Measurements from ENCODE around the gene GLI2.
A peak's percentile ranks its signal among the peaks of the same experiment; 100 is the strongest.

The GLI2 gene

GRCh38 chr2:120750488-120751210 is 15.0 kb downstream of the GLI2 start:
- TF ChIP-seq ZNF384 (IDR thresholded peaks at IDR 0.05) (no peak), TARDBP (IDR thresholded peaks at IDR 0.05) (no peak), CTBP1 (IDR thresholded peaks at IDR 0.05; ENCODE audit: borderline replicate concordance) (no peak)
- no peak for DNase-seq (ENCODE audit: extremely low spot score)
- POLR2A ChIA-PET: interaction anchor here (1.4 kb wide), 1 partner anchor 9 kb away, joined by 4 read pairs; no protein-coding TSS in a partner anchor
- CTCF ChIA-PET: interaction anchor here (1.6 kb wide), 1 partner anchor 8 kb away, joined by 4 read pairs; no protein-coding TSS in a partner anchor

DNA sequence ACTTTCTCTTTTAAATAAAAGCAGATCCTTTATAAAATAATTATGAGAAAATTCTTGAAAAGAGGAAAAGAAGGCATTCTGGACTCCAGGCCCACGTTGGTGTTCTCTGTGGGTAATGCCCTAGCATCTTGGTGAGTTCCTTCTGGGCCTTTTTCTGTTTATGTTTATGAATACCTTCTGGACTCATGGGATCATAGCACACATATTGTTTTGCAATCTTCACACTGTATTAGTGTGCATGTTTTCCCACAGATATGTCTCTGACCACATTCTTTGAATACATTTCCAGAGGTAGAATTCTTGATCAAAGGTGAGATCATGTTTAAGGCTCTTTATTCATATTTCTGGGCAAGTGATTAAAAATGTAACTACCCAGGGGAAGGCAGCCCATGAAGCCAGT is 15.9 kb downstream of the GLI2 start:
- POLR2A ChIA-PET: no interaction called here
- TF ChIP-seq HDGF (IDR thresholded peaks at IDR 0.05; ENCODE audit: borderline replicate concordance) (no peak), LEF1 (IDR thresholded peaks at IDR 0.05; ENCODE audit: borderline replicate concordance) (no peak), L3MBTL2 (conservative IDR thresholded peaks at IDR 0.05) (no peak), CTBP1 (IDR thresholded peaks at IDR 0.05; ENCODE audit: borderline replicate concordance) (no peak), TARDBP (IDR thresholded peaks at IDR 0.05) (no peak), ELF4 (IDR thresholded peaks at IDR 0.05) (no peak), SUZ12 (IDR thresholded peaks at IDR 0.05) (no peak), FOXK2 (IDR thresholded peaks at IDR 0.05) (no peak), FOXM1 (IDR thresholded peaks at IDR 0.05; ENCODE audit: borderline replicate concordance) (no peak), SP1 (IDR thresholded peaks at IDR 0.05) (no peak), FOXA1 (IDR thresholded peaks at IDR 0.05) (no peak)

DNA sequence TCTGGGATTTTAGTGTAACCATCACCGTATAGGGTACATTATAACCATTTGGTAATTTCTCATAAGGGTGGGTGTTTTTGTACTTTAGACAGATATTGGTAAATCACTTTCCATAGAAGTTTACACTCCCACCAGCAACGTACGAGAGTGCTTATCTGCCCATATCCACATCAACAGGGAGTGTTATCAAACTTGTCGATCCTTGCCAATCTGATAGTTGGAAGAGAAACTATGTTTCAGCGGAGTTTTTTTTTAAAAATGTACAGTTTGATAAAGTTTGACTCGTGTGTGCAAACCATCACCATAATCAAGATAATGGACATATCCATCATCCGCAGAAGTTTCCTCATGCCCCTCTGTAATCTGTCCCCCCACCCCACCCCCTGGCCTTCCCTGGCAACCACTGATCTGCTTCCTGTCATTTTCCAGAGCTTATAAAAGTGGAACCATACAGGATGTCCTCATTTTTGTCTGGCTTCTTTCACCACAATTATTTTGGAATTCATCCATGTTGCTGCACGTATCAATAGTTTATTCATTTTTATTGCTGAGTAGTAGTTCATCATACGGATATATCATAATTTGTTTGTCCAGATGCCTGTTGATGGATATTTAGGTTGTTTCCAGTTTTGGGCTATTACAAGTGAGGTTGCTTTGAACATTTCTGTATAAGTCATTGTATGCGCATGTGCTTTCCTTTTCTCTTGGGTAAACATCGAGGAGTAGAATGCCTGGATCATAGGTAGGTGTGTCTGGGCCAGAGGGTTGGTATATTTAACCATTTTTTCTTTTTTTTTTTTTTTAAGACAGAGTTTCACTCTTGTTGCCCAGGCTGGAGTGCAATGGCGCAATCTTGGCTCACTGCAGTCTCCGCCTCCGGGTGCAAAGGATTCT is 18.6 kb downstream of the GLI2 start:
- CTCF ChIA-PET: interaction anchor here (0.6 to 1.5 kb wide), 2 partner anchors 125 to 406 kb away, joined by 3 to 9 read pairs; no protein-coding TSS in a partner anchor
- POLR2A ChIA-PET: interaction anchor here (1.1 kb wide), 1 partner anchor 14 kb away, joined by 3 read pairs; no protein-coding TSS in a partner anchor

More for the DNA sequence above, 15.9 kb downstream of the GLI2 start:
- CTCF ChIA-PET: no interaction called here
- DNase-seq (ENCODE audit: extremely low spot score): no peak

GRCh38 chr2:120758181-120759144 is 22.8 kb downstream of the GLI2 start:
- ChIA-PET CTCF (interaction anchor here (0.6 to 1.4 kb wide), 5 partner anchors 9 to 187 kb away, joined by 3 to 4 read pairs (median 4); no protein-coding TSS in a partner anchor), POLR2A (interaction anchor here (0.9 to 2.3 kb wide), 3 partner anchors 9 to 21 kb away, joined by 3 to 10 read pairs (median 5); no protein-coding TSS in a partner anchor)
- no peak for DNase-seq (ENCODE audit: extremely low spot score)
- TF ChIP-seq CTBP1 (IDR thresholded peaks at IDR 0.05; ENCODE audit: borderline replicate concordance) (no peak), PKNOX1 (IDR thresholded peaks at IDR 0.05) (peak; percentile 33; the same call in 1 of the 2 replicates)

More for the DNA sequence above, 18.6 kb downstream of the GLI2 start:
- TF ChIP-seq TARDBP (IDR thresholded peaks at IDR 0.05) (no peak), L3MBTL2 (conservative IDR thresholded peaks at IDR 0.05) (no peak), FOXM1 (IDR thresholded peaks at IDR 0.05; ENCODE audit: borderline replicate concordance) (no peak), LEF1 (IDR thresholded peaks at IDR 0.05; ENCODE audit: borderline replicate concordance) (no peak), FOXK2 (IDR thresholded peaks at IDR 0.05) (no peak), SUZ12 (IDR thresholded peaks at IDR 0.05) (no peak), CTBP1 (IDR thresholded peaks at IDR 0.05; ENCODE audit: borderline replicate concordance) (no peak), PKNOX1 (IDR thresholded peaks at IDR 0.05) (no peak)
- no peak for DNase-seq (ENCODE audit: extremely low spot score)

GRCh38 chr2:120759543-120760331 is 24.1 kb downstream of the GLI2 start:
- no peak for TF ChIP-seq L3MBTL2 (conservative IDR thresholded peaks at IDR 0.05)
- no peak for TF ChIP-seq TARDBP (IDR thresholded peaks at IDR 0.05)
- no peak for TF ChIP-seq FOXA1 (IDR thresholded peaks at IDR 0.05)
- TF ChIP-seq FOXK2 (IDR thresholded peaks at IDR 0.05): no peak
- TF ChIP-seq HDGF (IDR thresholded peaks at IDR 0.05; ENCODE audit: borderline replicate concordance): no peak
- TF ChIP-seq NFRKB (IDR thresholded peaks at IDR 0.05): no peak
- TF ChIP-seq PKNOX1 (IDR thresholded peaks at IDR 0.05): no peak
- TF ChIP-seq BHLHE40 (IDR thresholded peaks at IDR 0.05; ENCODE audit: borderline replicate concordance): no peak
- no peak for TF ChIP-seq SP1 (IDR thresholded peaks at IDR 0.05)
- TF ChIP-seq ELF4 (IDR thresholded peaks at IDR 0.05): no peak
- no peak for TF ChIP-seq ARNT (IDR thresholded peaks at IDR 0.05)
- TF ChIP-seq SUZ12 (IDR thresholded peaks at IDR 0.05): no peak
- TF ChIP-seq FOXM1 (IDR thresholded peaks at IDR 0.05; ENCODE audit: borderline replicate concordance): no peak
- TF ChIP-seq ZNF384 (IDR thresholded peaks at IDR 0.05): no peak
- TF ChIP-seq LEF1 (IDR thresholded peaks at IDR 0.05; ENCODE audit: borderline replicate concordance): no peak
- no peak for TF ChIP-seq CTBP1 (IDR thresholded peaks at IDR 0.05; ENCODE audit: borderline replicate concordance)
- no peak for DNase-seq (ENCODE audit: extremely low spot score)
- ChIA-PET CTCF (interaction anchor here (0.8 to 1.1 kb wide), 2 partner anchors 20 to 24 kb away, joined by 3 to 4 read pairs; partner anchors contain the start of gene GLI2), POLR2A (interaction anchor here (0.5 to 2.3 kb wide), 3 partner anchors 9 to 22 kb away, joined by 3 to 10 read pairs (median 3); no protein-coding TSS in a partner anchor)
